Measurements from ENCODE around the gene KCNK6. TPM values are rescaled to one million over a fixed set of nuclear protein-coding genes. Genes with fewer than 3 reads are reported as not detected.

KCNK6 gene
- total RNA-seq, 1 donor from 2014 or later, result 16.2 TPM

- TF ChIP-seq POLR2A (IDR thresholded peaks at IDR 0.05), result no peak
- no peak for TF ChIP-seq POLR2AphosphoS5 (IDR thresholded peaks at IDR 0.05; ENCODE audit: insufficient read depth in 1 of 2, low read depth in 1 of 2)
- TF ChIP-seq CTCF (IDR thresholded peaks at IDR 0.05), result no peak
- H3K4me1 ChIP-seq, result peaks cover 48% of the 10 kb centered on the region
- H3K36me3 ChIP-seq, result no peaks in the 10 kb centered on the region
- H3K27me3 ChIP-seq, result no peaks in the 10 kb centered on the region
- no peak for DNase-seq (ENCODE audit: extremely low spot score in 2 of 2)
- no peak overlapping the region for H3K4me3 ChIP-seq
- no peaks in the 10 kb centered on the region for H3K9me3 ChIP-seq
- intact Hi-C loops (cut with DNase I), result no loop called here
- H3K27ac ChIP-seq, result no peak overlapping the region
These were observed 31.4 kb upstream of the KCNK6 start for GRCh38 chr19:38288123-38288855.

- H3K36me3 ChIP-seq, result no peaks in the 10 kb centered on the region
- no peak overlapping the region for H3K4me3 ChIP-seq
- intact Hi-C loops (cut with DNase I), result no loop called here
- no peaks in the 10 kb centered on the region for H3K27me3 ChIP-seq
- H3K4me1 ChIP-seq, result peaks cover 40% of the 10 kb centered on the region
- H3K9me3 ChIP-seq, result no peaks in the 10 kb centered on the region
- H3K27ac ChIP-seq, result peak overlapping the region; percentile 46
- TF ChIP-seq POLR2A (IDR thresholded peaks at IDR 0.05) (no peak), POLR2AphosphoS5 (IDR thresholded peaks at IDR 0.05; ENCODE audit: insufficient read depth in 1 of 2, low read depth in 1 of 2) (no peak), CTCF (IDR thresholded peaks at IDR 0.05) (no peak)
- DNase-seq (ENCODE audit: extremely low spot score in 2 of 2), result no peak
These were observed 29.7 kb upstream of the KCNK6 start for GRCh38 chr19:38289955-38290354.

GRCh38 chr19:38290631-38291147, 29.0 kb upstream of the KCNK6 start:
- Histone ChIP-seq H3K27ac (peak overlapping the region; percentile 46), H3K27me3 (no peaks in the 10 kb centered on the region), H3K4me1 (peaks cover 34% of the 10 kb centered on the region), H3K36me3 (no peaks in the 10 kb centered on the region), H3K4me3 (no peak overlapping the region), H3K9me3 (no peaks in the 10 kb centered on the region)
- DNase-seq (ENCODE audit: extremely low spot score in 2 of 2), result no peak
- TF ChIP-seq POLR2AphosphoS5 (IDR thresholded peaks at IDR 0.05; ENCODE audit: insufficient read depth in 1 of 2, low read depth in 1 of 2) (peak; percentile 51 to 65), CTCF (IDR thresholded peaks at IDR 0.05) (no peak), POLR2A (IDR thresholded peaks at IDR 0.05) (no peak)
- intact Hi-C loops (cut with DNase I), result no loop called here

- Histone ChIP-seq H3K4me3 (no peak overlapping the region), H3K36me3 (no peaks in the 10 kb centered on the region), H3K27me3 (no peaks in the 10 kb centered on the region), H3K9me3 (no peaks in the 10 kb centered on the region), H3K4me1 (peaks cover 35% of the 10 kb centered on the region), H3K27ac (peak overlapping the region; percentile 27)
- no peak for DNase-seq (ENCODE audit: extremely low spot score in 2 of 2)
- intact Hi-C loops (cut with DNase I), result no loop called here
- TF ChIP-seq CTCF (IDR thresholded peaks at IDR 0.05), result no peak
- TF ChIP-seq POLR2AphosphoS5 (IDR thresholded peaks at IDR 0.05; ENCODE audit: insufficient read depth in 1 of 2, low read depth in 1 of 2), result no peak
These were observed 27.8 kb upstream of the KCNK6 start for GRCh38 chr19:38291855-38292254.

- Histone ChIP-seq H3K27ac (no peak overlapping the region), H3K9me3 (no peaks in the 10 kb centered on the region), H3K4me1 (peaks cover 49% of the 10 kb centered on the region), H3K36me3 (no peaks in the 10 kb centered on the region), H3K27me3 (no peaks in the 10 kb centered on the region), H3K4me3 (no peak overlapping the region)
- DNase-seq (ENCODE audit: extremely low spot score in 2 of 2), result no peak
- TF ChIP-seq POLR2A (IDR thresholded peaks at IDR 0.05) (no peak), CTCF (IDR thresholded peaks at IDR 0.05) (no peak), POLR2AphosphoS5 (IDR thresholded peaks at IDR 0.05; ENCODE audit: insufficient read depth in 1 of 2, low read depth in 1 of 2) (no peak)
- intact Hi-C loops (cut with DNase I), result no loop called here
These were observed 26.4 kb upstream of the KCNK6 start for GRCh38 chr19:38293281-38293680.
